Fibroblast of mammary gland (primary cell): ENCODE measurements around the gene MRPL41.
A peak's percentile ranks its signal among the peaks of the same experiment; 100 is the strongest.
"Not testable (repeated sequence)": the region's sequence is repeated elsewhere in the genome, so short reads cannot be mapped to it uniquely, and the experiment has no call there.

ENCODE experiments used
- DNase-seq: peaks from one replicate; pipeline ENCODE4 v3.0.0-alpha.2; 2010; ENCODE audit warnings: low read depth
- H3K4me3 ChIP-seq: 2 replicates; pipeline ENCODE4 v1.5.1; 2011; ENCODE audit warnings: low read depth, mild to moderate bottlenecking, low read length, moderate library complexity; ENCODE audit not compliant: control insufficient read depth
- CTCF ChIP-seq: conservative IDR thresholded peaks from 2 replicates; pipeline ENCODE4 v1.5.1; 2011; ENCODE audit warnings: low read depth, low read length, inconsistent platforms; ENCODE audit not compliant: control insufficient read depth, insufficient read depth

Gene MRPL41

GRCh38 chr9:137530331-137530730 is 21.3 kb upstream of the MRPL41 start:
- no peak for DNase-seq
- H3K4me3 ChIP-seq: no peak overlapping the region
- no peak for TF ChIP-seq CTCF

- no peak overlapping the region for H3K4me3 ChIP-seq
- no peak for TF ChIP-seq CTCF
- DNase-seq: no peak
These were observed 20.4 kb upstream of the MRPL41 start for GRCh38 chr9:137531099-137531765.

- DNase-seq, H3K4me3 ChIP-seq: not testable (repeated sequence)
These were observed 18.7 kb upstream of the MRPL41 start for GRCh38 chr9:137532891-137533468.

- peak; percentile 68 for DNase-seq
- H3K4me3 ChIP-seq: no peak overlapping the region
- TF ChIP-seq CTCF: peak; percentile 78
These were observed 17.2 kb upstream of the MRPL41 start for GRCh38 chr9:137534256-137535119.

GRCh38 chr9:137535120-137535428 is 16.6 kb upstream of the MRPL41 start:
- TF ChIP-seq CTCF: no peak
- DNase-seq: no peak
- no peak overlapping the region for H3K4me3 ChIP-seq

GRCh38 chr9:137536594-137537131 is 15.0 kb upstream of the MRPL41 start:
- H3K4me3 ChIP-seq, DNase-seq: not testable (repeated sequence)

- no peak for DNase-seq
- H3K4me3 ChIP-seq: no peak overlapping the region
- TF ChIP-seq CTCF: no peak
These were observed 13.6 kb upstream of the MRPL41 start for GRCh38 chr9:137538058-137538457.
